Colon (tissue), 2 donors: Measurements from ENCODE around the gene LXN.
"Not testable (repeated sequence)": the region's sequence is repeated elsewhere in the genome, so short reads cannot be mapped to it uniquely, and the experiment has no call there.

Experiments used
- FAIRE-seq: peaks from 2 replicates; lab custom pipeline; 2012; peaks lifted over from hg19 to GRCh38; lab: Jason Lieb, UNC
- donor health status: control.
- donor health status: control.

Gene LXN

GRCh38 chr3:158672215-158673176 is at the start of gene LXN:
LXN (minus strand) TSS chr3:158672648; CDS start chr3:158672478, 170 bp downstream.
- FAIRE-seq: no peak

GRCh38 chr3:158722108-158722507 is 49.7 kb upstream of the LXN start:
- FAIRE-seq: no peak

- no peak for FAIRE-seq
These were observed 46.2 kb upstream of the LXN start for GRCh38 chr3:158718490-158719170.

- no peak for FAIRE-seq
These were observed 45.1 kb upstream of the LXN start for GRCh38 chr3:158717576-158717975.

GRCh38 chr3:158713094-158713499 is 40.6 kb upstream of the LXN start:
- FAIRE-seq: no peak

- FAIRE-seq: no peak
These were observed 40.0 kb upstream of the LXN start for GRCh38 chr3:158712443-158712842.

GRCh38 chr3:158711886-158712285 is 39.4 kb upstream of the LXN start:
- no peak for FAIRE-seq

GRCh38 chr3:158710601-158711000 is 38.2 kb upstream of the LXN start:
- FAIRE-seq: no peak

GRCh38 chr3:158709666-158710083 is 37.2 kb upstream of the LXN start:
- no peak for FAIRE-seq

- FAIRE-seq: no peak
These were observed 31.1 kb upstream of the LXN start for GRCh38 chr3:158703566-158703965.

- no peak for FAIRE-seq
These were observed 30.5 kb upstream of the LXN start for GRCh38 chr3:158702815-158703481.

- no peak for FAIRE-seq
These were observed 29.1 kb upstream of the LXN start for GRCh38 chr3:158701420-158702065.

GRCh38 chr3:158700559-158700958 is 28.1 kb upstream of the LXN start:
- no peak for FAIRE-seq

- FAIRE-seq: no peak
These were observed 24.2 kb upstream of the LXN start for GRCh38 chr3:158696618-158697017.

- FAIRE-seq: not testable (repeated sequence)
These were observed 21.5 kb upstream of the LXN start for GRCh38 chr3:158693866-158694456.

- FAIRE-seq: no peak
These were observed 12.7 kb upstream of the LXN start for GRCh38 chr3:158685159-158685558.

- FAIRE-seq: no peak
These were observed 10.9 kb upstream of the LXN start for GRCh38 chr3:158683230-158683962.

- FAIRE-seq: no peak
These were observed 8.4 kb upstream of the LXN start for GRCh38 chr3:158680861-158681260.

- FAIRE-seq: no peak
These were observed 7.1 kb upstream of the LXN start for GRCh38 chr3:158679547-158680000.

- no peak for FAIRE-seq
These were observed 6.2 kb upstream of the LXN start for GRCh38 chr3:158678687-158679086.

GRCh38 chr3:158671821-158672214 is 630 bp downstream of the LXN start:
- FAIRE-seq: no peak
